Esophagus (tissue), 2 donors: ENCODE data around the gene XXYLT1. TPM values are rescaled to one million over a fixed set of nuclear protein-coding genes. Genes with fewer than 3 reads are reported as not detected.

ENCODE experiments used
- H3K27ac ChIP-seq, 2 donors: one replicate each; pipeline ENCODE4 v1.5.1; 2013; ENCODE audit warnings: low read depth in 2 of 2, mild to moderate bottlenecking in 2 of 2, inconsistent platforms in 1 of 2, low read length in 1 of 2, moderate library complexity in 1 of 2
- H3K27me3 ChIP-seq, 2 donors: one replicate each; pipeline ENCODE4 v1.6.1; 2013; ENCODE audit warnings: low read length in 2 of 2, control low read depth in 1 of 2, mild to moderate bottlenecking in 1 of 2; ENCODE audit not compliant: insufficient read depth in 2 of 2, control insufficient read depth in 1 of 2
- H3K36me3 ChIP-seq, 2 donors: one replicate each; pipeline ENCODE4 v1.6.1; 2013; ENCODE audit warnings: low read length in 1 of 2; ENCODE audit not compliant: control insufficient read depth in 2 of 2, insufficient read depth in 2 of 2
- H3K4me1 ChIP-seq, 2 donors: one replicate each; pipeline ENCODE4 v1.6.1; 2013; ENCODE audit warnings: low read length in 1 of 2; ENCODE audit not compliant: control insufficient read depth in 2 of 2, insufficient read depth in 2 of 2
- H3K4me3 ChIP-seq, 2 donors: one replicate each; pipeline ENCODE4 v1.5.1; 2013; ENCODE audit warnings: low read length in 2 of 2, mild to moderate bottlenecking in 2 of 2, low read depth in 1 of 2, moderate library complexity in 1 of 2
- H3K9me3 ChIP-seq, 2 donors: one replicate each; pipeline ENCODE4 v1.6.1; 2013; ENCODE audit warnings: mild to moderate bottlenecking in 2 of 2, low read depth in 1 of 2, low read length in 1 of 2, moderate library complexity in 1 of 2; ENCODE audit not compliant: control insufficient read depth in 2 of 2, insufficient read depth in 1 of 2
- WGBS, 2 donors: extraction: QIAGEN DNeasy Blood & Tissue Kit; methylation state at CpG; one replicate each; pipeline ENCODE4 v1.1.7; 2013; 5-methylcytosine and 5-hydroxymethylcytosine counted together
- polyA plus RNA-seq, 2 donors: library from polyadenylated mRNA; stranded (reverse); fragments of 200-250 nt; gene quantifications; one replicate each; pipeline ENCODE4 v1.2.3, GENCODE V29; 2013
- donor health status: healthy with polysubstance abuse.
- donor health status: Bipolar disorder and iron deficiency.

XXYLT1 gene
- polyA plus RNA-seq, 2 donors = 10.2 to 10.4 TPM

GRCh38 chr3:195072916-195073564 is 197.9 kb downstream of the XXYLT1 start:
- Histone ChIP-seq H3K4me1 (no peaks in the 10 kb centered on the region), H3K36me3 (peaks cover 5 to 12% of the 10 kb centered on the region in 2 donors), H3K27ac (no peak overlapping the region), H3K9me3 (no peaks in the 10 kb centered on the region), H3K4me3 (no peak overlapping the region), H3K27me3 (no peaks in the 10 kb centered on the region)
- 93 to 96% methylated on average over 19 of the region's 19 CpGs for WGBS, 2 donors

DNA sequence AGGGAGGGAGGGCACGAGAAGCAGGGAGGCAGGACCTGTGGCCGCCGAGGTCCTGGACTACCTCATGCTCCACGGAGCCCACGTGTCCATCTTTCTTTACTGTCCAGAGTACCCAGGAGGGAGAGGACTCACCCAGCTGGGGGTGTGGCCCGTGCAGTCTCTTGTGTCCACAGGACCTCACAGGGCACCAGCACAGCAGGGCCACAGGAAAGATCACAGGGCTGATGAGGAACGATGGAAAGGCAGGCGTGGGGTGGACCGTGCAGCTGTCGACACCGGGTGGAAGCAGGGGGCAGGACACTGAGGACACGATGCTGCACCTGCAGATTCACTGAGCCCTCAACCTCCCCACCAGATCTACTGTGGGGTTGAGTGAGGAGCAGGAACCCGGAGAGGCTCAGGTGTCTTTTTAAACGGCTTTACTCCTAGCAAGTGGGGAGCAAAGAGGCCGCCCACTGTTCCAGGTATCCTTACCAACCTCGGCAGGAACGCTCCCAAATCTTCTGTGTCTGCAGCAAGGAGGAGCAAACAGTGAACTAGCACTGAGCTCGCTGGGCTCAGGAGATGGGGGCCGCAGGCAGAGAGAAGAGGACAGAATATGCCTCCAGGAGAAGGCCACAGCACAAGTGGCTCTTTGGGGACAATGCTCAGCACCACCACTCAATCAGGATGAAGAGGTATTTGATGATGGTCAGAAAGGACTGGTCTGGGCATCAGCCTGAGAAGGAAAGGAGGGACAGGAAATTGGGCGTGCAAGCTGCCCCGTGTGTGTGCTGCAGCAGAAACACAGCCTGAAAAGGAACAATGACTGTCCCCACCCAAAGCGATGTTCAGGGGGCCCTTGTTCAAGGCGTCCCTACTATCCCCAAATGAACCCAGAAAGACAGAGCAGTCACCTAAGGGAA is 198.8 kb downstream of the XXYLT1 start:
- Histone ChIP-seq H3K9me3 (no peaks in the 10 kb centered on the region), H3K27me3 (no peaks in the 10 kb centered on the region), H3K4me1 (no peaks in the 10 kb centered on the region), H3K27ac (no peak overlapping the region), H3K36me3 (peaks cover 5 to 12% of the 10 kb centered on the region in 2 donors), H3K4me3 (no peak overlapping the region)
- WGBS, 2 donors = 85 to 90% methylated on average over 23 of the region's 23 CpGs

GRCh38 chr3:195071011-195071728 is 199.8 kb downstream of the XXYLT1 start:
- WGBS, 2 donors = 91 to 93% methylated on average over 19 of the region's 19 CpGs
- Histone ChIP-seq H3K27me3 (no peaks in the 10 kb centered on the region), H3K9me3 (no peaks in the 10 kb centered on the region), H3K4me1 (no peaks in the 10 kb centered on the region), H3K27ac (no peak overlapping the region), H3K4me3 (no peak overlapping the region), H3K36me3 (peaks cover 5 to 12% of the 10 kb centered on the region in 2 donors)

DNA sequence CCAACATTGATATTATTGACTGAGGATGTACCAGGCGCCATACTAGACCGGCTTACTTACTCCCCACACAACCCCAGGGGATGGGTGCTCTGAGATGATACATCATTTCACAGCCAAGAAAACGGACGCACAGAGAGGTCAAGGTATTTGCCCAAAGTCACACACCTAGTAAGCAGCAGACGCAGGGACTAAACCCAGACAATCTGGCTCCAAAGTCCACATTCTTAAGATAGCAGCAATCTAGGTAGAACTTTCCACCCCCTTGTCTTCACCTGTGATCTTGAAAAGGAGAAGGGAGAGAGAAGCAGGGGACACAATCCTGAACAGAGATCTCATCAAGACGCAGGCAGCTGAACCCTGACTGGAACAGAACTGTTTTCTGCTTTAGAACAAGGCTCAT is 200.6 kb downstream of the XXYLT1 start:
- WGBS, 2 donors = 80 to 89% methylated on average over 6 of the region's 6 CpGs
- Histone ChIP-seq H3K4me3 (no peak overlapping the region), H3K27ac (no peak overlapping the region), H3K27me3 (no peaks in the 10 kb centered on the region), H3K36me3 (peaks cover 5 to 12% of the 10 kb centered on the region in 2 donors), H3K4me1 (no peaks in the 10 kb centered on the region), H3K9me3 (no peaks in the 10 kb centered on the region)

DNA sequence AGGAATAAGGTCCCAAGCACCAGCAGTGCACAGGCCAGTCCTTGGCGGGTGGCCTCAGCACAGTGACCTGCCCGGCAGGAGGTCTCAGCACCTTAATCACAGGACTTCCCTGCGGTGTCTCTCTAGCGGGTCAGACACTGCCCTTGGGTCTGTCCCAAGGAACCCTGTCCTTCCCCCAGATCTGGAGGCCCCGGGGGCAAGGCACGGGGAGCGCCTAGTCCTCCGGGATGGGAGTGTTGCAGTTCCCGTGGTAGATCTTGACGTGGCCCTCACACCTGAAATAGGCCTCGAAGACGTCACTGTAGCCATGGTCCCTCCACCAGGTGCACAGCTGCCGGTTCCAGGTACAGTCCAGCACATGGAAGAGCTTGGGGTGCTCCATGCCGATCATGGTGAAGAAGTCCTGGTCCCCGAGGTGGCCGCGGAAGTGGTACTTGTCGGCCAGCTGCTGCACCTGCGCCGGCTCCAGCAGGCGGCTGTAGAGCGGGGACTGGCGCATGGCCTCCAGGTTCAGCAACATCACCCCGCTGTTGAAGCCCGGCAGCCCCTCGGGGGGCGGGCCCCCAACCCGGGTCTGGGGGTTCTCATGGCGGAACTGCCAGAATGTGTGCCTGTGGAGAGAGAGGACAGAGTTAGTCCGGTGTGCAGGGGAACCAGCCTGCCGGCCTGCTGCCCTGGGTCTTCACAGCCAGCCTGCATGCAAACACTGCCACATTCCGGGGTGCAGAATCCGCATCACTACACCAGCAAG is 201.3 kb downstream of the XXYLT1 start:
- Histone ChIP-seq H3K27ac (no peak overlapping the region), H3K27me3 (no peaks in the 10 kb centered on the region), H3K9me3 (no peaks in the 10 kb centered on the region), H3K4me3 (no peak overlapping the region), H3K4me1 (no peaks in the 10 kb centered on the region), H3K36me3 (peaks cover 5 to 12% of the 10 kb centered on the region in 2 donors)
- 96 to 97% methylated on average over 33 of the region's 33 CpGs for WGBS, 2 donors

GRCh38 chr3:195068084-195069080 is 202.6 kb downstream of the XXYLT1 start:
- Histone ChIP-seq H3K4me3 (no peak overlapping the region), H3K27ac (no peak overlapping the region), H3K27me3 (no peaks in the 10 kb centered on the region), H3K4me1 (peaks cover 1 to 3% of the 10 kb centered on the region in 2 donors), H3K9me3 (no peaks in the 10 kb centered on the region), H3K36me3 (peaks cover 5 to 10% of the 10 kb centered on the region in 2 donors)
- WGBS, 2 donors = 89 to 90% methylated on average over 18 of the region's 18 CpGs

DNA sequence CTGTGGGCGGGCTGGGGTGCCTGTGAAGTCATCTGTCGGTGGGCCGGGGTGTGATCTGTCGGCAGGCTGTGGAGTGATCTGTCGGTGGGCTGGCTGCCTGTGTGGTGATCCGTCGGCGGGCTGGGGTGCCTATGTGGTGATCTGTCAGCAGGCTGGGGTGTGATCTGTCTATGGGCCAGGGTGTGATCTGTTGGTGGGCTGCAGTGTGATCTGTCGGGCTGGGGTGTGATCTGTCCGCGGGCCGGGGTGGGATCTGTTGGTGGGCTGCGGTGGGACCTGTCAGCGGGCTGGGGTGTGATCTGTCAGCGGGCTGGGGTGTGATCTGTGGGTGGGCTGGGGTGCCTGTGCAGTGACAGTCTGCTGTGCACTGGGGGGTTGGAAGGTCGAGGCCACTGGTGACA is 204.5 kb downstream of the XXYLT1 start:
- Histone ChIP-seq H3K9me3 (no peaks in the 10 kb centered on the region), H3K36me3 (peaks cover 5 to 6% of the 10 kb centered on the region in 2 donors), H3K27ac (no peak overlapping the region), H3K27me3 (no peaks in the 10 kb centered on the region), H3K4me3 (no peak overlapping the region), H3K4me1 (peaks cover 3 to 7% of the 10 kb centered on the region in 2 donors)
- WGBS, 2 donors = 97 to 98% methylated on average over 16 of the region's 16 CpGs

DNA sequence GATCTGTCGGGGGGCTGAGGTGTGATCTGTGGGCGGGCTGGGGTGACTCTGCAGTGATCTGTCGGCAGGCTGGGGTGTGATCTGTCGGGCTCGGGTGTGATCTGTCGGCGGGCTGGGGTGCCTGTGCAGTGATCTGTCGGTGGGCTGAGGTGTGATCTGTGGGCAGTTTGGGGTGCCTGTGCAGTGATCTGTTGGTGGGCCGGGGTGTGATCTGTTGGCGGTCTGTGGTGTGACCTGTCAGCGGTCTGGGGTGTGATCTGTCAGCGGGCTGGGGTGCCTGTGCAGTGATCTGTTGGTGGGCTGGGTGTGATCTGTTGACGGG is 205.1 kb downstream of the XXYLT1 start:
- H3K4me1 ChIP-seq = peaks cover 3 to 7% of the 10 kb centered on the region in 2 donors
- 96 to 98% methylated on average over 12 to 13 of the region's 13 CpGs for WGBS, 2 donors
- no peaks in the 10 kb centered on the region for H3K27me3 ChIP-seq
- peaks cover 5 to 6% of the 10 kb centered on the region in 2 donors for H3K36me3 ChIP-seq
- H3K4me3 ChIP-seq = no peak overlapping the region
- H3K27ac ChIP-seq = no peak overlapping the region
- H3K9me3 ChIP-seq = no peaks in the 10 kb centered on the region
